ENCODE measurements around the gene RBP5.

RBP5 gene

GRCh38 chr12:7092229-7092985, 36.3 kb downstream of the RBP5 start, which contains the start of gene C1R:
Gene C1R, minus strand, starts transcription at chr12:7092445. Its CDS starts 57 bp downstream, at chr12:7092388.
- H3K9ac ChIP-seq (ENCODE audit: low read length), result no peak within 1 kb of the TSS
- TF ChIP-seq EZH2phosphoT487 (IDR thresholded peaks at IDR 0.05; ENCODE audit: low read depth), result no peak
- peak; percentile 84 for TF ChIP-seq CTCF (IDR thresholded peaks at IDR 0.05; ENCODE audit: low read depth, low read length)
- no peaks in the 10 kb centered on the region for H3K79me2 ChIP-seq (ENCODE audit: low read length)
- H3K4me3 ChIP-seq (ENCODE audit: low read length), result peak within 1 kb of the TSS; percentile 59
- no peaks in the 10 kb centered on the region for H3K9me3 ChIP-seq (ENCODE audit: insufficient read depth, low read length)
- peak within 1 kb of the TSS; percentile 73 for H2AFZ ChIP-seq (ENCODE audit: low read depth, low read length)
- H3K36me3 ChIP-seq (replicated peaks; ENCODE audit: low read depth, low read length), result no peaks in the 10 kb centered on the region
- no peaks in the 10 kb centered on the region for H3K27me3 ChIP-seq (ENCODE audit: low read depth, low read length)
- H3K27ac ChIP-seq (ENCODE audit: low read length), result no peak within 1 kb of the TSS
- H4K20me1 ChIP-seq (ENCODE audit: insufficient read depth, low read length), result no peaks in the 10 kb centered on the region
- H3K4me1 ChIP-seq (ENCODE audit: low read length), result no peaks in the 10 kb centered on the region
- peak within 1 kb of the TSS; percentile 67 for H3K4me2 ChIP-seq (ENCODE audit: low read length)

GRCh38 chr12:7091660-7092228, 36.9 kb downstream of the RBP5 start:
- Histone ChIP-seq H3K9me3 (ENCODE audit: insufficient read depth, low read length) (no peaks in the 10 kb centered on the region), H3K4me3 (ENCODE audit: low read length) (no peak overlapping the region)

GRCh38 chr12:7091171-7091570, 37.5 kb downstream of the RBP5 start:
- Histone ChIP-seq H3K4me3 (ENCODE audit: low read length) (no peak overlapping the region), H3K9ac (ENCODE audit: low read length) (no peak overlapping the region)

More at GRCh38 chr12:7091660-7092228, 36.9 kb downstream of the RBP5 start:
- H3K4me2 ChIP-seq (ENCODE audit: low read length), result peak overlapping the region; percentile 67
- H2AFZ ChIP-seq (ENCODE audit: low read depth, low read length), result peak overlapping the region; percentile 73; the same call in 1 of the 2 replicates
- H3K27ac ChIP-seq (ENCODE audit: low read length), result no peak overlapping the region
- H4K20me1 ChIP-seq (ENCODE audit: insufficient read depth, low read length), result no peaks in the 10 kb centered on the region
- no peaks in the 10 kb centered on the region for H3K27me3 ChIP-seq (ENCODE audit: low read depth, low read length)
- H3K36me3 ChIP-seq (replicated peaks; ENCODE audit: low read depth, low read length), result no peaks in the 10 kb centered on the region
- H3K79me2 ChIP-seq (ENCODE audit: low read length), result no peaks in the 10 kb centered on the region
- TF ChIP-seq EZH2phosphoT487 (IDR thresholded peaks at IDR 0.05; ENCODE audit: low read depth) (no peak), CTCF (IDR thresholded peaks at IDR 0.05; ENCODE audit: low read depth, low read length) (no peak)
- H3K4me1 ChIP-seq (ENCODE audit: low read length), result no peaks in the 10 kb centered on the region
- H3K9ac ChIP-seq (ENCODE audit: low read length), result no peak overlapping the region

More at GRCh38 chr12:7091171-7091570, 37.5 kb downstream of the RBP5 start:
- H3K4me1 ChIP-seq (ENCODE audit: low read length), result no peaks in the 10 kb centered on the region
- no peaks in the 10 kb centered on the region for H3K9me3 ChIP-seq (ENCODE audit: insufficient read depth, low read length)
- H4K20me1 ChIP-seq (ENCODE audit: insufficient read depth, low read length), result no peaks in the 10 kb centered on the region
- no peaks in the 10 kb centered on the region for H3K36me3 ChIP-seq (replicated peaks; ENCODE audit: low read depth, low read length)
- TF ChIP-seq EZH2phosphoT487 (IDR thresholded peaks at IDR 0.05; ENCODE audit: low read depth) (no peak), CTCF (IDR thresholded peaks at IDR 0.05; ENCODE audit: low read depth, low read length) (no peak)
- no peak overlapping the region for H2AFZ ChIP-seq (ENCODE audit: low read depth, low read length)
- no peak overlapping the region for H3K4me2 ChIP-seq (ENCODE audit: low read length)
- no peak overlapping the region for H3K27ac ChIP-seq (ENCODE audit: low read length)
- no peaks in the 10 kb centered on the region for H3K79me2 ChIP-seq (ENCODE audit: low read length)
- no peaks in the 10 kb centered on the region for H3K27me3 ChIP-seq (ENCODE audit: low read depth, low read length)
